Loucy (cell line): ENCODE measurements around the gene NSF.
"Not testable (repeated sequence)": the region's sequence is repeated elsewhere in the genome, so short reads cannot be mapped to it uniquely, and the experiment has no call there.

Experiments
- EZH2phosphoT487 ChIP-seq: fragments of 200-600 bp; IDR thresholded peaks from 2 replicates; pipeline ENCODE4 v1.6.1; 2018; ENCODE audit warnings: antibody characterized with exemption, mild to moderate bottlenecking, moderate library complexity, borderline replicate concordance
- TF ChIP-seq, protein P1 (sequence below): fragments of 200-600 bp; sonication (generic); conservative IDR thresholded peaks from 2 replicates; pipeline ENCODE4 v1.5.1; 2014; ENCODE audit warnings: mild to moderate bottlenecking, antibody characterized with exemption, low read length

GRCh38 chr17:46641861-46642656 lies 51.6 kb downstream of the NSF start:
- TF ChIP-seq EZH2phosphoT487, result not testable (repeated sequence)
- TF ChIP-seq, protein P1, sequence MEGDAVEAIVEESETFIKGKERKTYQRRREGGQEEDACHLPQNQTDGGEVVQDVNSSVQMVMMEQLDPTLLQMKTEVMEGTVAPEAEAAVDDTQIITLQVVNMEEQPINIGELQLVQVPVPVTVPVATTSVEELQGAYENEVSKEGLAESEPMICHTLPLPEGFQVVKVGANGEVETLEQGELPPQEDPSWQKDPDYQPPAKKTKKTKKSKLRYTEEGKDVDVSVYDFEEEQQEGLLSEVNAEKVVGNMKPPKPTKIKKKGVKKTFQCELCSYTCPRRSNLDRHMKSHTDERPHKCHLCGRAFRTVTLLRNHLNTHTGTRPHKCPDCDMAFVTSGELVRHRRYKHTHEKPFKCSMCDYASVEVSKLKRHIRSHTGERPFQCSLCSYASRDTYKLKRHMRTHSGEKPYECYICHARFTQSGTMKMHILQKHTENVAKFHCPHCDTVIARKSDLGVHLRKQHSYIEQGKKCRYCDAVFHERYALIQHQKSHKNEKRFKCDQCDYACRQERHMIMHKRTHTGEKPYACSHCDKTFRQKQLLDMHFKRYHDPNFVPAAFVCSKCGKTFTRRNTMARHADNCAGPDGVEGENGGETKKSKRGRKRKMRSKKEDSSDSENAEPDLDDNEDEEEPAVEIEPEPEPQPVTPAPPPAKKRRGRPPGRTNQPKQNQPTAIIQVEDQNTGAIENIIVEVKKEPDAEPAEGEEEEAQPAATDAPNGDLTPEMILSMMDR, result not testable (repeated sequence)
